IMR-90 (cell line): ENCODE results near the gene SARDH. TPM values are rescaled to one million over a fixed set of nuclear protein-coding genes. Genes with fewer than 3 reads are reported as not detected.

Source experiments
- ATAC-seq: fragments of 200-7000 bp; cut with Tn5 transposase; 2 replicates; pipeline ENCODE4 v1.9.1; 2020; ENCODE audit warnings: low read depth, mild to moderate bottlenecking, moderate library complexity
- BruUV-seq: library from RNA; stranded (reverse); fragments of 400-500 nt; replicated peaks from 2 replicates; lab custom pipeline; 2021; lab: Mats Ljungman, UMichigan
- CTCF ChIA-PET: fragments of 300-600 bp; formaldehyde crosslinking; extraction: SDS; loops from one replicate; lab custom pipeline; 2021; ENCODE audit warnings: antibody characterized with exemption; lab: Yijun Ruan, JAX
- POLR2A ChIA-PET: fragments of 300-600 bp; sonication (Branson Sonifier 250); formaldehyde crosslinking; loops from one replicate; lab custom pipeline; 2022; ENCODE audit warnings: antibody characterized with exemption; ENCODE audit not compliant: unreplicated experiment; lab: Charles Lee
- DNase-seq: peaks from one replicate; pipeline ENCODE4 v3.0.0; 2013
- H2AFZ ChIP-seq: replicated peaks from 2 replicates; pipeline ENCODE3; 2013; ENCODE audit warnings: low read length, mild to moderate bottlenecking; ENCODE audit not compliant: poor library complexity
- H2AK5ac ChIP-seq: 2 replicates; pipeline ENCODE4 v1.6.1; 2013; ENCODE audit warnings: low read depth, low read length, inconsistent platforms
- H2AK9ac ChIP-seq: replicated peaks from 2 replicates; pipeline ENCODE3; 2013; ENCODE audit warnings: mild to moderate bottlenecking, low read depth, low read length, moderate library complexity; ENCODE audit not compliant: poor library complexity
- H2BK120ac ChIP-seq: 2 replicates; pipeline ENCODE4 v1.6.1; 2013; ENCODE audit warnings: low read depth, low read length, inconsistent platforms
- H2BK15ac ChIP-seq: 3 replicates; pipeline ENCODE4 v1.6.1; 2013; ENCODE audit warnings: low read depth, low read length, inconsistent platforms
- H2BK20ac ChIP-seq: 2 replicates; pipeline ENCODE4 v1.6.1; 2013; ENCODE audit warnings: low read depth, mild to moderate bottlenecking, inconsistent platforms, low read length, moderate library complexity
- H2BK5ac ChIP-seq: 2 replicates; pipeline ENCODE4 v1.6.1; 2013; ENCODE audit warnings: mild to moderate bottlenecking, low read depth, low read length, inconsistent platforms; ENCODE audit not compliant: poor library complexity, severe bottlenecking
- H3K14ac ChIP-seq: replicated peaks from 2 replicates; pipeline ENCODE4 v1.6.1; 2013; ENCODE audit warnings: low read depth, low read length, inconsistent platforms
- H3K18ac ChIP-seq: 2 replicates; pipeline ENCODE4 v1.6.1; 2013; ENCODE audit warnings: low read depth, low read length, control low read depth
- H3K23ac ChIP-seq: 2 replicates; pipeline ENCODE4 v1.6.1; 2013; ENCODE audit warnings: low read depth, low read length, inconsistent platforms
- H3K27ac ChIP-seq: 2 replicates; pipeline ENCODE4 v1.5.1; 2013; ENCODE audit warnings: mild to moderate bottlenecking, control low read depth, low read length; ENCODE audit not compliant: insufficient read depth
- H3K27me3 ChIP-seq: 2 replicates; pipeline ENCODE4 v1.6.1; 2013; ENCODE audit warnings: low read length; ENCODE audit not compliant: control insufficient read depth, insufficient read depth
- H3K36me3 ChIP-seq: 2 replicates; pipeline ENCODE4 v1.6.1; 2013; ENCODE audit warnings: low read length, mixed read lengths; ENCODE audit not compliant: control insufficient read depth, insufficient read depth
- H3K4ac ChIP-seq: 2 replicates; pipeline ENCODE4 v1.6.1; 2013; ENCODE audit warnings: low read depth, low read length, inconsistent platforms
- H3K4me1 ChIP-seq: 2 replicates; pipeline ENCODE4 v1.6.1; 2013; ENCODE audit warnings: low read length, mixed read lengths; ENCODE audit not compliant: control insufficient read depth, insufficient read depth
- H3K4me2 ChIP-seq: 2 replicates; pipeline ENCODE4 v1.6.1; 2013; ENCODE audit warnings: low read depth, mild to moderate bottlenecking, control low read depth, low read length, moderate library complexity
- H3K4me3 ChIP-seq: 2 replicates; pipeline ENCODE4 v1.5.1; 2013; ENCODE audit warnings: low read depth, mild to moderate bottlenecking, control low read depth, low read length, moderate library complexity; ENCODE audit not compliant: insufficient read depth
- H3K56ac ChIP-seq: 2 replicates; pipeline ENCODE4 v1.6.1; 2013; ENCODE audit warnings: low read length, inconsistent platforms; ENCODE audit not compliant: insufficient read depth; ENCODE audit errors: extremely low read depth
- H3K79me1 ChIP-seq, 2 experiments: 2 replicates each; pipeline ENCODE4 v1.6.1; 2013; ENCODE audit warnings: low read length in 2 of 2, inconsistent platforms in 1 of 2, low read depth in 1 of 2
- H3K9ac ChIP-seq: 2 replicates; pipeline ENCODE4 v1.6.1; 2013; ENCODE audit warnings: low read depth, low read length, control low read depth
- H3K9me1 ChIP-seq: 2 replicates; pipeline ENCODE4 v1.6.1; 2013; ENCODE audit warnings: low read length, inconsistent platforms; ENCODE audit not compliant: insufficient read depth
- H3K9me3 ChIP-seq: 2 replicates; pipeline ENCODE4 v1.6.1; 2013; ENCODE audit warnings: low read length; ENCODE audit not compliant: control insufficient read depth, insufficient read depth
- H4K20me1 ChIP-seq: 2 replicates; pipeline ENCODE4 v1.6.1; 2013; ENCODE audit warnings: low read length, inconsistent platforms; ENCODE audit not compliant: insufficient read depth
- H4K5ac ChIP-seq: 2 replicates; pipeline ENCODE4 v1.6.1; 2013; ENCODE audit warnings: mild to moderate bottlenecking, low read depth, low read length, control low read depth
- H4K8ac ChIP-seq, 2 experiments: 2 replicates each; pipeline ENCODE4 v1.6.1; 2013; ENCODE audit warnings: low read depth in 2 of 2, low read length in 2 of 2, control low read depth in 1 of 2, inconsistent platforms in 1 of 2
- H4K91ac ChIP-seq: 2 replicates; pipeline ENCODE4 v1.6.1; 2013; ENCODE audit warnings: low read depth, low read length, inconsistent platforms; ENCODE audit not compliant: insufficient read depth
- BHLHE40 ChIP-seq: fragments of 150-350 bp; IDR thresholded peaks from 2 replicates; pipeline ENCODE4 v1.6.1; 2016; ENCODE audit warnings: mild to moderate bottlenecking, low read depth, low read length
- CEBPB ChIP-seq: IDR thresholded peaks from 2 replicates; pipeline ENCODE4 v1.6.1; 2012; ENCODE audit warnings: low read depth, low read length, improper control_type of control experiment
- CHD1 ChIP-seq: IDR thresholded peaks from 2 replicates; pipeline ENCODE4 v1.6.1; 2012; ENCODE audit warnings: low read depth, low read length, improper control_type of control experiment
- CTCF ChIP-seq: conservative IDR thresholded peaks from 2 replicates; pipeline ENCODE4 v1.5.1; 2012; ENCODE audit warnings: mild to moderate bottlenecking, low read depth, low read length, improper control_type of control experiment
- ELK1 ChIP-seq: fragments of 150-350 bp; IDR thresholded peaks from 2 replicates; pipeline ENCODE4 v1.6.1; 2016; ENCODE audit warnings: low read depth, mild to moderate bottlenecking, low read length, moderate library complexity, borderline replicate concordance
- FOS ChIP-seq: fragments of 150-350 bp; IDR thresholded peaks from 2 replicates; pipeline ENCODE4 v1.6.1; 2016; ENCODE audit warnings: low read depth, low read length
- MAFK ChIP-seq: IDR thresholded peaks from 2 replicates; pipeline ENCODE4 v1.6.1; 2012; ENCODE audit warnings: low read depth, low read length, improper control_type of control experiment
- MAZ ChIP-seq: IDR thresholded peaks from 2 replicates; pipeline ENCODE4 v1.6.1; 2012; ENCODE audit warnings: low read depth, mild to moderate bottlenecking, low read length, improper control_type of control experiment, moderate library complexity, borderline replicate concordance
- MXI1 ChIP-seq: IDR thresholded peaks from 2 replicates; pipeline ENCODE4 v1.6.1; 2012; ENCODE audit warnings: low read depth, mild to moderate bottlenecking, low read length, moderate library complexity, borderline replicate concordance
- NFE2L2 ChIP-seq: fragments of 150-350 bp; IDR thresholded peaks from 2 replicates; pipeline ENCODE4 v1.6.1; 2016; ENCODE audit warnings: low read depth, mild to moderate bottlenecking, low read length
- POLR2A ChIP-seq: IDR thresholded peaks from 2 replicates; pipeline ENCODE4 v1.6.1; 2012; ENCODE audit warnings: mild to moderate bottlenecking, low read depth, low read length
- RAD21 ChIP-seq: IDR thresholded peaks from 2 replicates; pipeline ENCODE4 v1.6.1; 2012; ENCODE audit warnings: low read length, improper control_type of control experiment
- RCOR1 ChIP-seq: IDR thresholded peaks from 2 replicates; pipeline ENCODE4 v1.6.1; 2012; ENCODE audit warnings: mild to moderate bottlenecking, low read length, improper control_type of control experiment; ENCODE audit not compliant: insufficient replicate concordance
- RFX5 ChIP-seq: IDR thresholded peaks from 2 replicates; pipeline ENCODE4 v1.8.0; 2012; ENCODE audit warnings: low read depth, mild to moderate bottlenecking, low read length, moderate library complexity
- SMC3 ChIP-seq: fragments of 150-350 bp; IDR thresholded peaks from 2 replicates; pipeline ENCODE4 v1.6.1; 2016; ENCODE audit warnings: low read depth, mild to moderate bottlenecking, antibody characterized with exemption, low read length, moderate library complexity
- USF2 ChIP-seq: fragments of 150-350 bp; IDR thresholded peaks from 2 replicates; pipeline ENCODE4 v1.6.1; 2017; ENCODE audit warnings: mild to moderate bottlenecking, antibody characterized with exemption, low read length, low read depth
- WGBS, 2 experiments: methylation state at CpG; one replicate each; pipeline versions ENCODE4 v1.1.5 to v1.1.7; 2013; ENCODE audit warnings: missing lambda C conversion rate in 2 of 2; ENCODE audit not compliant: insufficient read length in 1 of 2; ENCODE audit errors: extremely low coverage in 2 of 2; 5-methylcytosine and 5-hydroxymethylcytosine counted together
- dilution Hi-C: fragments of 300-500 bp; cut with HindIII; formaldehyde crosslinking; loops from one replicate; pipeline ENCODE4 v1.14.3; 2018; ENCODE audit warnings: low sequenced_read_pairs; ENCODE audit not compliant: unreplicated experiment
- in situ Hi-C: fragments of 300-500 bp; cut with MboI; formaldehyde crosslinking; loops from 3 replicates; pipeline ENCODE4 v1.14.3; 2019; ENCODE audit warnings: low sequenced_read_pairs, inconsistent platforms, mixed read lengths
- intact Hi-C: fragments of 100-400 bp; cut with micrococcal nuclease; formaldehyde crosslinking; loops from 2 replicates; pipeline ENCODE4 v1.10.0; 2022
- polyA plus RNA-seq, 3 experiments: library from polyadenylated mRNA; depleted of rRNA; stranded (reverse); fragments of >200 nt; gene quantifications; 2 replicates each; pipeline ENCODE4 v1.2.3, GENCODE V29; 2012; ENCODE audit warnings: low replicate concordance in 1 of 3
- total RNA-seq: library from RNA; depleted of rRNA; stranded (reverse); fragments of >200 nt; gene quantifications from 2 replicates; pipeline ENCODE4 v1.2.3, GENCODE V29; 2012

Gene SARDH
- total and polyA plus RNA-seq, 2 of the 4 experiments (the other 2 are of a cell fraction) = 5.0 to 7.5 TPM

- no peak overlapping the region for H3K18ac ChIP-seq
- in situ Hi-C loops = no loop called here
- no peaks in the 10 kb centered on the region for H3K79me1 ChIP-seq
- DNase-seq (no peak), ATAC-seq (no peak)
- no peak overlapping the region for H4K5ac ChIP-seq
- H3K9me3 ChIP-seq = no peaks in the 10 kb centered on the region
- H3K14ac ChIP-seq = no peak overlapping the region
- H3K9me1 ChIP-seq = no peaks in the 10 kb centered on the region
- no peak overlapping the region for H3K23ac ChIP-seq
- H4K20me1 ChIP-seq = no peaks in the 10 kb centered on the region
- H4K91ac ChIP-seq = no peak overlapping the region
- H2BK5ac ChIP-seq = no peak overlapping the region
- no peaks in the 10 kb centered on the region; the same call in 1 of the 2 replicates for H3K27me3 ChIP-seq
- no peak overlapping the region for H2BK20ac ChIP-seq
- dilution Hi-C loops = no loop called here
- no peak overlapping the region for H4K8ac ChIP-seq
- no peaks in the 10 kb centered on the region for H3K36me3 ChIP-seq
- 100% methylated on average over 2 of the region's 14 CpGs; no CpG with 5 or more reads in 1 of the 2 experiments for WGBS, 2 experiments
- CTCF ChIA-PET = no interaction called here
- H3K56ac ChIP-seq = no peak overlapping the region
- H3K4ac ChIP-seq = no peak overlapping the region
- no peak overlapping the region for H2AFZ ChIP-seq
- no peak overlapping the region for H3K27ac ChIP-seq
- no peak overlapping the region for H3K9ac ChIP-seq
- no peak overlapping the region for H2AK5ac ChIP-seq
- H2AK9ac ChIP-seq = no peak overlapping the region
- POLR2A ChIA-PET = no interaction called here
- H2BK120ac ChIP-seq = no peak overlapping the region
- no peak overlapping the region for H3K4me2 ChIP-seq
- BruUV-seq = no TSS peak
- no peak overlapping the region for H2BK15ac ChIP-seq
- H3K4me1 ChIP-seq = no peaks in the 10 kb centered on the region
- intact Hi-C loops = no loop called here
- H3K4me3 ChIP-seq = no peak overlapping the region
- no peak for TF ChIP-seq ELK1
- TF ChIP-seq FOS = no peak
- TF ChIP-seq SMC3 = no peak
- TF ChIP-seq MAFK = no peak
- TF ChIP-seq RAD21 = no peak
- TF ChIP-seq CHD1 = no peak
- TF ChIP-seq CTCF = no peak
- no peak for TF ChIP-seq RCOR1
- no peak for TF ChIP-seq RFX5
- TF ChIP-seq MAZ = no peak
- TF ChIP-seq MXI1 = no peak
- TF ChIP-seq POLR2A = no peak
- TF ChIP-seq USF2 = no peak
- no peak for TF ChIP-seq NFE2L2
- no peak for TF ChIP-seq CEBPB
- no peak for TF ChIP-seq BHLHE40
Measured at GRCh38 chr9:133674091-133674490, 64.1 kb downstream of the SARDH start.
